K562 (cell line): Measurements from ENCODE around the gene GHITM. TPM values are rescaled to one million over a fixed set of nuclear protein-coding genes. Genes with fewer than 3 reads are reported as not detected.

Experiments
- ATF3 ChIP-seq, 2 experiments: fragments of 450-650 bp in 1 of 2; sonication (generic) in 1 of 2; formaldehyde crosslinking in 1 of 2; IDR thresholded peaks in 1 of 2; conservative IDR thresholded peaks in 1 of 2; 2 replicates each; pipeline versions ENCODE4 v1.6.1 to v1.8.1; 2016 to 2023; ENCODE audit warnings: mild to moderate bottlenecking in 2 of 2, moderate library complexity in 2 of 2, inconsistent platforms in 1 of 2, missing genetic modification reagents in 1 of 2
- EGR1 ChIP-seq: fragments of 450-650 bp; conservative IDR thresholded peaks from 2 replicates; pipeline ENCODE4 v1.6.1; 2017; ENCODE audit warnings: mild to moderate bottlenecking
- FOXO4 ChIP-seq: fragments of 450-650 bp; formaldehyde crosslinking; IDR thresholded peaks from 2 replicates; pipeline ENCODE4 v1.4.0; 2020; ENCODE audit warnings: mild to moderate bottlenecking, moderate library complexity
- MAFG ChIP-seq: fragments of 450-650 bp; conservative IDR thresholded peaks from 2 replicates; pipeline ENCODE4 v1.6.1; 2016; ENCODE audit warnings: missing genetic modification characterization, missing compliant biosample characterization
- MGA ChIP-seq: fragments of 450-650 bp; IDR thresholded peaks from 2 replicates; pipeline ENCODE4 v1.6.1; 2016; ENCODE audit warnings: mild to moderate bottlenecking, moderate library complexity
- PPARD ChIP-seq: fragments of 250-450 bp; sonication (Bioruptor Pico); IDR thresholded peaks from 2 replicates; pipeline ENCODE4 v1.8.0; 2022; ENCODE audit warnings: inconsistent platforms, mild to moderate bottlenecking, moderate library complexity
- SRF ChIP-seq, 2 experiments: fragments of 250-450, 450-650 bp in 1 of 2; sonication (Bioruptor Pico) in 1 of 2; sonication (generic) in 1 of 2; formaldehyde crosslinking; IDR thresholded peaks; 2 replicates each; pipeline versions ENCODE4 v1.5.0 to v1.5.1; 2020 to 2022; ENCODE audit warnings: mild to moderate bottlenecking in 1 of 2, missing genetic modification reagents in 1 of 2
- ZC3H11A ChIP-seq: IDR thresholded peaks from 2 replicates; pipeline ENCODE4 v1.6.1; 2012; ENCODE audit warnings: low read depth, low read length, improper control_type of control experiment
- polyA plus RNA-seq, 8 experiments: library from polyadenylated mRNA; depleted of rRNA in 4 of 8; stranded (reverse) in 5 of 8; unstranded in 3 of 8; fragments of >200 nt; fragmentation: Nextera tagmentation in 2 of 8; fragmentation: Illumina TruSeq in 1 of 8; extraction: Ambion mirVana in 2 of 8; extraction: Trizol in 1 of 8; gene quantifications; 2 replicates each; pipeline versions ENCODE4 v1.2.1 to v1.2.3, GENCODE V29; 2011 to 2014; ENCODE audit warnings: inconsistent platforms in 1 of 8, missing spikeins in 1 of 8
- total RNA-seq, 7 experiments: library from RNA; depleted of rRNA in 6 of 7; stranded (reverse); fragments of >200 nt in 6 of 7; fragmentation: Illumina TruSeq in 2 of 7; extraction: Trizol in 2 of 7; gene quantifications; 2 replicates each; pipeline versions ENCODE4 v1.2.1 to v1.2.3, GENCODE V29; 2011 to 2021; ENCODE audit warnings: low replicate concordance in 1 of 7

Gene GHITM
- total and polyA plus RNA-seq, 9 of the 15 experiments (the other 6 are each of a cell fraction or from before 2014, with no cell fraction given) = 322 to 1,258 (median 386) TPM

- no peak; the same call in 1 of the 2 replicates for TF ChIP-seq MGA
- TF ChIP-seq PPARD (CRISPR knock-in tag) = no peak
- no peak for TF ChIP-seq ZC3H11A
- TF ChIP-seq SRF (CRISPR knock-in tag; IDR thresholded peaks at IDR 0.05) = peak in 1 of 2 experiments; percentile 53; a peak in 1 of 4 replicates
- TF ChIP-seq EGR1 = peak; percentile 12; the same call in 1 of the 2 replicates
- peak; percentile 96 for TF ChIP-seq MAFG (tag)
- no peak for TF ChIP-seq FOXO4 (CRISPR knock-in tag)
- TF ChIP-seq ATF3 (IDR thresholded peaks at IDR 0.05) = peak; percentile 99
- peak; percentile 98 for TF ChIP-seq ATF3 (CRISPR knock-in tag; conservative IDR thresholded peaks at IDR 0.05)
Observed at GRCh38 chr10:84139126-84140035, at the start of gene GHITM (continued).
